Neural crest cell (in vitro differentiated cells): ENCODE results near the gene CLIP4. TPM values are rescaled to one million over a fixed set of nuclear protein-coding genes. Genes with fewer than 3 reads are reported as not detected.

Experiments used
- DNase-seq: peaks from one replicate; pipeline ENCODE4 v3.0.0; 2021; ENCODE audit warnings: low read depth, mixed read lengths, low spot score
- H3K27ac Mint-ChIP-seq: one replicate; pipeline ENCODE4 v1.8.0; 2021; ENCODE audit warnings: mild to moderate bottlenecking, mixed read lengths; ENCODE audit not compliant: unreplicated experiment
- H3K27me3 Mint-ChIP-seq: 2 replicates; pipeline ENCODE4 v1.8.0; 2021; ENCODE audit warnings: low read depth, mild to moderate bottlenecking, mixed read lengths
- H3K36me3 Mint-ChIP-seq: 2 replicates; pipeline ENCODE4 v1.8.0; 2021; ENCODE audit warnings: low read depth, mild to moderate bottlenecking, mixed read lengths
- H3K4me1 Mint-ChIP-seq: 2 replicates; pipeline ENCODE4 v1.8.0; 2021; ENCODE audit warnings: mixed read lengths
- H3K4me3 Mint-ChIP-seq: one replicate; pipeline ENCODE4 v1.8.0; 2021; ENCODE audit warnings: mild to moderate bottlenecking, mixed read lengths
- H3K9me3 Mint-ChIP-seq: 2 replicates; pipeline ENCODE4 v1.8.0; 2021; ENCODE audit warnings: mixed read lengths
- CTCF ChIP-seq: fragments of 200-600 bp; sonication (generic); conservative IDR thresholded peaks from 2 replicates; pipeline ENCODE4 v1.5.0; 2021; ENCODE audit warnings: antibody characterized with exemption, mild to moderate bottlenecking
- long read RNA-seq: library from polyadenylated mRNA; unstranded; transcript quantifications from one replicate; pipeline ENCODE4 v2.0.0, GENCODE V29; 2020
- total RNA-seq: library from RNA; stranded (reverse); gene quantifications from 2 replicates; pipeline ENCODE4 v1.2.1, GENCODE V29; 2021

CLIP4 gene
- 13.2 and 14.5 TPM in 2 replicates for total RNA-seq
- long read RNA-seq, partial matches to known transcripts = 4 of 5 reads
- long read RNA-seq, other reads (novel, unspliced or antisense) = 1 of 5 reads

GRCh38 chr2:29114946-29115609, at the start of gene CLIP4:
TSS of gene CLIP4 (plus strand) at chr2:29115415. CDS start at chr2:29121389, 5,974 bp downstream.
- TF ChIP-seq CTCF = no peak
- H3K9me3 Mint-ChIP-seq = no peaks in the 10 kb centered on the region
- peak; percentile 23 for DNase-seq
- H3K36me3 Mint-ChIP-seq = no peaks in the 10 kb centered on the region
- peaks cover 26% of the 10 kb centered on the region for H3K4me1 Mint-ChIP-seq
- peak within 1 kb of the TSS; percentile 93 for H3K4me3 Mint-ChIP-seq
- peaks cover 15% of the 10 kb centered on the region for H3K27me3 Mint-ChIP-seq
- peak within 1 kb of the TSS; percentile 94 for H3K27ac Mint-ChIP-seq

- Mint-ChIP-seq H3K27me3 (no peaks in the 10 kb centered on the region), H3K4me1 (peaks cover 24% of the 10 kb centered on the region), H3K36me3 (no peaks in the 10 kb centered on the region), H3K9me3 (no peaks in the 10 kb centered on the region), H3K27ac (no peak overlapping the region), H3K4me3 (no peak overlapping the region)
- DNase-seq = no peak
- no peak for TF ChIP-seq CTCF
Measured at GRCh38 chr2:29066271-29066860, 48.8 kb upstream of the CLIP4 start.

- Mint-ChIP-seq H3K27me3 (no peaks in the 10 kb centered on the region), H3K9me3 (no peaks in the 10 kb centered on the region), H3K27ac (no peak overlapping the region), H3K4me3 (no peak overlapping the region), H3K4me1 (peaks cover 21% of the 10 kb centered on the region), H3K36me3 (no peaks in the 10 kb centered on the region)
- no peak for DNase-seq
- no peak for TF ChIP-seq CTCF
Measured at GRCh38 chr2:29066997-29067605, 48.1 kb upstream of the CLIP4 start.

GRCh38 chr2:29068513-29068912, 46.7 kb upstream of the CLIP4 start:
- TF ChIP-seq CTCF = no peak
- Mint-ChIP-seq H3K9me3 (no peaks in the 10 kb centered on the region), H3K4me3 (no peak overlapping the region), H3K27ac (no peak overlapping the region), H3K27me3 (no peaks in the 10 kb centered on the region), H3K36me3 (no peaks in the 10 kb centered on the region), H3K4me1 (peaks cover 17% of the 10 kb centered on the region)
- no peak for DNase-seq

GRCh38 chr2:29070526-29070925, 44.7 kb upstream of the CLIP4 start:
- H3K36me3 Mint-ChIP-seq = no peaks in the 10 kb centered on the region
- H3K9me3 Mint-ChIP-seq = no peaks in the 10 kb centered on the region
- peaks cover 21% of the 10 kb centered on the region for H3K4me1 Mint-ChIP-seq
- no peak for TF ChIP-seq CTCF
- H3K27me3 Mint-ChIP-seq = no peaks in the 10 kb centered on the region
- no peak for DNase-seq
- peak overlapping the region; percentile 35 for H3K27ac Mint-ChIP-seq
- no peak overlapping the region for H3K4me3 Mint-ChIP-seq
